HG02588 (cell line): ENCODE measurements around the gene PIEZO1.

Experiments used
- ATAC-seq: cut with Tn5 transposase; IDR thresholded peaks from one replicate; pipeline ENCODE4 v1.9.1; 2021; ENCODE audit warnings: mild to moderate bottlenecking, moderate library complexity; ENCODE audit not compliant: unreplicated experiment

The PIEZO1 gene

GRCh38 chr16:88754912-88755744 is 29.9 kb downstream of the PIEZO1 start:
- no peak for ATAC-seq

GRCh38 chr16:88754109-88754911 is 30.7 kb downstream of the PIEZO1 start:
- ATAC-seq: no peak

GRCh38 chr16:88753602-88754001 is 31.4 kb downstream of the PIEZO1 start:
- ATAC-seq: no peak

GRCh38 chr16:88753191-88753590 is 31.8 kb downstream of the PIEZO1 start:
- no peak for ATAC-seq

GRCh38 chr16:88752386-88753002 is 32.5 kb downstream of the PIEZO1 start:
- ATAC-seq: no peak

- no peak for ATAC-seq
Measured at GRCh38 chr16:88750854-88751253, 34.2 kb downstream of the PIEZO1 start.

GRCh38 chr16:88749358-88749757 is 35.7 kb downstream of the PIEZO1 start:
- ATAC-seq: no peak

GRCh38 chr16:88748364-88748763 is 36.7 kb downstream of the PIEZO1 start:
- ATAC-seq: no peak

- no peak for ATAC-seq
Measured at GRCh38 chr16:88747588-88748301, 37.3 kb downstream of the PIEZO1 start.

GRCh38 chr16:88746506-88746905 is 38.5 kb downstream of the PIEZO1 start:
- no peak for ATAC-seq

GRCh38 chr16:88744577-88745521 is 40.2 kb downstream of the PIEZO1 start:
- ATAC-seq: no peak

- ATAC-seq: no peak
Measured at GRCh38 chr16:88743693-88744576, 41.1 kb downstream of the PIEZO1 start.

GRCh38 chr16:88742896-88743605 is 42.0 kb downstream of the PIEZO1 start:
- ATAC-seq: no peak

- no peak for ATAC-seq
Measured at GRCh38 chr16:88741368-88741767, 43.7 kb downstream of the PIEZO1 start.

- ATAC-seq: no peak
Measured at GRCh38 chr16:88740727-88741055, 44.3 kb downstream of the PIEZO1 start.

- no peak for ATAC-seq
Measured at GRCh38 chr16:88739977-88740726, 44.9 kb downstream of the PIEZO1 start.

- ATAC-seq: no peak
Measured at GRCh38 chr16:88739139-88739976, 45.7 kb downstream of the PIEZO1 start.
